DMS114 treated with DMSO at 0.1 percent for 48 hours (cell line): Measurements from ENCODE around the gene QRICH2.

ENCODE experiments used
- DNase-seq: peaks from one replicate; lab custom pipeline; 2025; ENCODE audit not compliant: unreplicated experiment; lab: John Stamatoyannopoulos, UW

The QRICH2 gene

DNA sequence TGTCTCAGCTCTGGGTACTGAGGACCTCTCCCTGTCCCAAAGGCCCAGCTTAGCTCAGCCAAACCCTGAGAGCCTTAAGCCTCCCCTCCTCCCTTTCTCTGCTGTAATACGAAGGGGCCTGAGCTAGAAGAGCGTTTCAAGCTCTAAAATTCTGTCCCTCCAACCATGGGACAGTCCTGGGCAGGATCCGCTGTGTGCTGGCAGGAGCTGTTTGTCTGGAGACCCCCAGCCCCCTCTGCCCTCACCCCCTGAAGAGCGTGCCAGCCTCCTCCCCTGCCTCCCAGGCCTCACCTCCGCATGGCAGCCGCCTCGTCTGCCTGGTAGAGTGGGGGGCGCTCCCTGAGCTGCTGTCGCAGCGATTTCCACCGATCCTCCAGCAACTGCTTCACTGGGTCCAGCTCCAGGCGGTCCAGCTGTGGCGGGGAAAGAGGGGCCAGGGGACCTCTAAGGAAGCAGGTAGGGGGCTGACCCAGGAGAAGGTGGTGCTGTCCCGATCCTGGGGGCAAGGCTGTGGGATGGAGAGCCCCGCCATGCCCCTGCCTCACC, 28.3 kb downstream of the QRICH2 start:
- no peak for DNase-seq

DNA sequence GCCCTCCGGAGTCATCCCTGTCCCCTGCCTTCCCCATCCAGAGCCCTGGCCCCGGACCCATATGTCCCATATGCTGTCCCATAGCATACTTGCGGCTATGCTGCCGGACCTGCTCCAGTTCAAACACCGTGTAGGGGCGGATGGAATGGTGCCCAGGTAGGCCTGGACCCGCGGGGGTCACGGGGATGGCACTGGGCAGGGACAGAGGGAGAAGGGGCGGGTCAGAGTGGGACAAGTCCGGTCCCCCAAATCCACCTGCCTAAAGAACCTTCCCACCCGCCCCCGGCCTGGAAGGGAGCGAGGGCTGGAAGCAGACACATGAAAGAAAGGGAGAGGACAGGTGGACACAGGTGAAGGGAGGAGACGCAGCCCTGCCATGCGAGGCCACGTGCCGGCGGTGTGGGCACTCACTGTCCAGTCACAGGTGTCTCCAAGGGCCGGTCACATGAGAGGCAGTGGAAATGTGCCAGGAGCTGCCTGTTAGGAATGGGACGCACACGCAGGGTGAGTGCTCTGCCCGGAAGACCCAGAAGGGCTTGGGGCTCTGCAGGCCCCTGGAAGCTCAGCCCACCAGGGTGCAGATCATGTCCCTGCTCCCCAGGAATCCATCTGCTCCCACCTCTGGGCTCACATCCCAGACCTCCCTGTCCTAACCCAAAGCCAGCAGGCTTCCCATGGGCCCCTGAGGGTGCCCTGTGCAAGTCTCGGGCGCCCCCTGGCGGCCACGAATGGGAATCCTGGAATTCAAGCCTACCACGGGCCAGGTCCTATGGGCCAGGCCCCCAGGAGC, 28.9 kb downstream of the QRICH2 start:
- peak; percentile 33 for DNase-seq

- no peak for DNase-seq
Measured at GRCh38 chr17:76278268-76278908, 29.7 kb downstream of the QRICH2 start.

DNA sequence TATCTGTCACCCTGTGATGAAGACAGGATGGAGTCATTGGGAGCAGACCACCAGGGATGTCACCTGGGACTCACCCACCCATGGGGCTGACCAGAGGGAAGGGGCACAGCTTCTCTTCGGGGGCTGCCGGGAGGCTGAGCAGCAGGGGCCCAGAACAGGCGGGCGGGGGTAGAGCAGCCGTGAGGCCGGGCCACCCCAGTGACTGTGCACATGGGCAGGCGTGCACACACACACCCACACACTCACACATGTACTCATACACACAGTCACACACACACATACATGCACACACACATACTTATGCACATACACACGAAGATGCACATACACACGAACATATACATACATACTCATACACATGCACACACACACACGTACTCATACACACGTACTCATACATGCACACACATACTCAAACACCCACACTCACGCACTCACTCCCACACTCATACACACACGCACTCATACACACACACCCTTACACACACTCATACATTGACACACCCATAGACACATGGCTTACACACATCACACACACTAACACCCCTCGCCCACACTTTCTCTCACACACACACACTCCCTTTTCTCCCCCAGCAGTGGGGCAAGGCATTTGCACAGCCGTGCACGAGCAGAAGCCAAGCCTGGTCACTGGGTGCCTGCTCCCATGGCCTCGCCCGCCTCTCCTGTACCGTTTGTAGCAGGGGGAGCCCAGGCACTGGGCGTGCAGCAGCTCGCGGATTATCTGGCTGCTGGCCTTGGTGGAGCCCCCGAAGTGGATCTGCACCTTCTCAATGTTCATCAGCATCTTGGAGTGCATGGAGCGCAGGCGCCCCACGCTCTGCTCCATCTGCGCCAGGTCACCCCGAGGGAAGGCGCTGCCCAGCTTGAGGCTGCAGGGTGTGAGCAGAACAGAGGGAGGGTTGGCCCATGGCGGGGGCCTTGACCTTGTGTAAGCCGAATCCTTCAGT, 30.5 kb downstream of the QRICH2 start:
- DNase-seq: no peak

DNA sequence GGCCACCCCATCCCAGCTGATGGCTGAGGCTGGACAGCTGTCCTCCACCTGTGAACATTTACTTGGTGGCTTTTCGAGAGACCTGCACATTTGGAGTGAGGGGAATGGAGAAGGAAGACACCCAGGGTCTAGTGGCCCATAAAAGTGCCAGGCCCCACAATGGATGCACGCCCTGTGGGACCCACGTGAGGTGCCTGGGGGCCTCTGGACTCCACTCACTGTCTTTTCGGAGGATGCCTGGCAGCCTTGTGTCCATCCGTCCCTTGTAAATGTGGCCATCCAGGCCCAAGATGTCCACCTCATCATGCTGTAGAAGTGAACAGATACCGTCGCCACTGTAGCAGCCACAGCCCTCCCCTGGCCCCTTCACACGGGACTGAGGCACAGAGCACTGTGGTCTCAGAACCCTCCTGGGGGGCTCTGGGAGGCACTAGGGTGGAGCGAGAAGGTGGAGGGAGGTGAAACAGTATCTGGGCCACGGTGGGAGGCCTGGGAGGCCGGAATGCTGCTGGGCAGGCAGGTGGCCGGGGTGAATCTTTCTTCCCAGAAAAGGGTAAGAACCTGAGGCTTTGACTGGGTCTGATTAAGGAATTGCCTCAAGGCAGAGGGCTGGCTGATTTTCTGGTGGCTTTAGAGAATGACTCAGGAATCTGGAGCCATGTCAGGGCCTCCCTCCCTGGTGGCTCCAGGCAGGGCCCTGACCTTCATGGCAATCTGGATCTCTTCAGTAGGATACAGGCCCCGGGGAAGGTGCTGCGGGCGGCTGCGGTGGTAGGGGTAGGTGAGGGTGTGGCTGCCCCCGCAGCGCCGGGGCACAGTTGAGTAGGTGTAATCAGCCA, 31.4 kb downstream of the QRICH2 start:
- no peak for DNase-seq

GRCh38 chr17:76276069-76276431, 32.0 kb downstream of the QRICH2 start:
- no peak for DNase-seq

- no peak for DNase-seq
Measured at GRCh38 chr17:76275382-76276068, 32.6 kb downstream of the QRICH2 start.

DNA sequence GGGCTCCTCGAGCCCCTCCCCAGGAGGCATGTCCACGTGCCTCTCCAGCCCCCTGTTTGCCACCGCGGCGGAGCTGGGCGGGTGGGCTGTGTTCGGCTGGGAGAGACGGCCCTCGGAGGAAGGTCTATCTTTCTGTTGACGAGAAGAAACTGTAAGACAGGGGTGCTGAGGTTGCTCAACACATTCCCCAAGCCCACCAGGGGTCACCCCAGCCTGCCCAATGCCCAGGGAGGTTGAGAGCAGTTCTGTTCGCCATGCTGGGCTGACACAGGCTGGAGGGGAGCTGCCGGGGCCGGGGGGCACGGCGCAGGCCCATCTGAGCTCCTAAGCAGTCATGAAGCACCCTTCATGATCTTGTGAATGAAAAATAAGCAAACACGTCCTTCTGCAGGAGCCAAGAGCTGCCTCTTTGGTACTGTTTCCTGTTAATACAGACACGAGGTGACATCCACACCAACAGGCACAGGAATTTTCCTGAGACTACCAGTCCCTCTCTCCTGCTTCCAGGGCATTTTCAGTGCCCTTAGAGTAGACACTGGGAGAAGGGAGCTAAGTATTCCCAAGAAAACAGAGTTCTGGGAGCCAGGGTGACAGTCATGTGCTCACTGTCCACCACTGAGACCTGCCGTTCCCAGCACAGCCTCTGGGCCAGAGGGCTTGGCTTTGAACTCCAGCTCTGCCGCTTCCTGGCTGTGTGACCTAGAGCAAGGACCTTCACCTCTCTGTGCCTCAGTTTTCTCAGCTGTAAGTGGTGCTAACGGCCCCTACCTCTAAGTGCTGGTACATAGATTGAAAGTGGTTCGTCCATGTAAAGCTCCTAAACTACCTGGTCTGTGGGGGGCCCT, 33.7 kb downstream of the QRICH2 start:
- DNase-seq: no peak

DNA sequence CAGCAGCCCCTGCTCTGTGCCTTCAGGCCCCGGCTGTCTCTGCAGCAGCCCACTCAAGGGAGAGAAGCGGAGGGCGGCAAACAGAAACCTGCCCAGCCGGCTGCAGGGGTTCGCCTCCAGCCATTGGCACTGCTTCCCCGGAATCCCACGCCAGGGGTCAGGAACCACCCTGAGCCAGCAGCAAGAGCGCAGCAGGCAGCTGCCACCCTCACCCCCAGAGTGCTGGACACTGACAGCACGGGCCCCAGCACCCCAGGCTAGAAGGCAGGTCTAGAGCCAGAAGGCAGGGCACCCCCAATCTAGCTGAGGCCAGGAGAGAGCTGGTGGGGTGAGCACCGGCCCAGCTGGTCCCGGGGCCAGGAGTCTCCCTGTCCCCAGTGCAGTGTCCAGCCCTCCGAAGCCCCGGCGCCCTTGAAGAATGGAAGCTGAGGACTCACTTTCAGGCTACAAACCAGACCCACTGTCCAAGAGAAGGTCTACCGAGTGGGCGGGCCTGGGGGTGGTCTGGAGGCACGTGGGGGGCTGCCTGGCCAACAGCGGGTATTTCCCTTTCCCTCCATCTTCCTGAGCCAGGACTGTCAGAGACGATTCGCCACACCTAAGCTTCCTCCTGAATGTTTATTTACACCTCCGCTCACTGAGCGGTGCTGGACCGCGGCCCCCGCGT, 34.5 kb downstream of the QRICH2 start:
- no peak for DNase-seq

- DNase-seq: no peak
Measured at GRCh38 chr17:76272541-76273444, 35.3 kb downstream of the QRICH2 start.

DNA sequence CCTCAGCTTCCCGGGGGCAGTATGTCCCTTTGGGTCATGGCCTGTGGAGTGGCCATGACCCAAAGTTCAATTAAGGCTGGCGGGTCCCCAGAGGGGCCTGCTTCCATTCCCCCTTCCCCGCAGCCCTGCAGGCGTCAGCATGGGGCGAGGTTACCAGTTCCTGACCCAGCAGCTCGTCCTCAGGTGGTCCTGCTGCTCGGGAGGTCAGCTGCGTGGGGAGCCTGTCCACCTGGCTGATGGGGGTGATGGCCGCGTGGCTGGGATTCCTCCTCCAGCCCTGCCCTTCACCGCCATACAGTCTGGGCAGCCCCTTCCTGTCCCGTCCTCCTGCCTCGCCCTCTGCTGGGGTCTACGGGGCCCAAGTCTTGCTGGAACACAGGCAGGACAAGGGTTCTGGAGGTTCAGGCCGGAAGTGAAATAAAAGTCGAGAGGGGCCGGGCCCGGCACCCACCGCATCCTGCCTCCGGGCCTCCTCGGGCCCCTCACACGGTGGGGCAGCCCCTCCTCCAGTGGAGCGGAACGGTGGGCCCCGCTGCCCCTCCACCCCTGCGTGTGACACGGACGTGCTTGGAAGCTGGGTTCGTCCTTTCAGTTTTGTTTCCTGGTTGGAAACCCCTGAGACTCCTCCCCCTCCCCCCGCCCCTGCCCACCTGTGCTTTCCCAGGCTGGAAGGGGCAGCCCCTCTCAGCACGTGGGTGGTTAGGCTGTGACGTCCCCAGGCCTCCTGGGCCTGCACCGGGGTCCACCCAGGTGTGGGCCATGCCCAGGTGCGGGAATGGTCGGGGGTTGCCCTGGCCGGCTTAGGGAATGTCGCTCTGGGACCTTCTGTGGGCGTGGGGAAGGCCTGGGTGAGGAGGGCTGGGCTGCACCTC, 36.2 kb downstream of the QRICH2 start:
- DNase-seq: no peak

GRCh38 chr17:76270770-76271668, 37.1 kb downstream of the QRICH2 start:
- DNase-seq: no peak

GRCh38 chr17:76270127-76270592, 37.9 kb downstream of the QRICH2 start:
- no peak for DNase-seq

DNA sequence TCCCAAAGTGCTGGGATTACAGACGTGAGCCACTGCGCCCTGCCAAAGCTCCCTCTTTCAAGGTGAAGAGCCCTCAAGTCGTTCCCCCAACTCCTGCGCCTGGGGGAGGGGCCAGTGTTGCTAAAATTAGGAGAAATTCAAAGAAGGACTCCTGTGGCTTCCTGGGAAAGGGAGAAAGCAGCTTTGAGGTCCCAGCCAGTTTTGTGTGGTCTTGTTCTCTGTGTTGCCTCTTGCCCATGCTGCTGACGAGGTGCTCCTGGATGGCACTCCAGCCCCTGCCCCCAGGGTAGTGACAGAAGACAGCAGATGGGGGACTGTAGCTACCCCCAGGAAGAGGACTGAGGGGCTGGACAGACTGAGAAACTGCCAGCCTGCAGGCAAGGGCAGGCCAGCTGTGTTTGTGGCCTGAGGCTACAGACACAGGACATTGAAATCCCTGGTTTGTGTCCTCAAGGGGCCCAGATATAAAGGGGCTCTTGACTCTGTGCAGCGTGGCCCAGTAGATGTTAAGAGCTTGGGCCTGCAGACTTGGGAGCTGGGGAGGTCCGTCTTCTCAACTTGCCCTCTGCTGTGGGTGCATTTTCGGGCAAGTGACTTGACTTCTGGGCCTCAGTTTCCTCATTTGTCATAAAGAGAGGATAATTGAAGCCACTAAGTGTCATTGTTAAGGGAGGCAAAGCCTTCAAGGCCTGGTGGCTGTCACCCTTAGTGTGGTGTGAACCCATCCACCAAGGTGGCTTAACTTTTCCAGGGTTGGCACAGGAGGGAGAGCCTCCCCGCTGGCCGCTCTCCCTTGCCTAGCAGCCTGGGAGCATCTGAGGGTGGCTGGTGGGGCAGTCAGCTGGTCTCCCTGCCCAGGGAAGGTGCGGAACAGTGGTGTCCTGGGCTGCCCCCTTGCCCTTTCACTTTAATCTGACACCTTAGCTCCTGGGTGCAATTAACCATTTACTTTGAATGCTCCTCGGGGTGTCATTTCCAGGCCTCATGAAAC, 38.8 kb downstream of the QRICH2 start:
- DNase-seq: no peak
